NCI-H774 (cell line): ENCODE results near the gene CDC42EP3.
A peak's percentile ranks its signal among the peaks of the same experiment; 100 is the strongest.

Experiments used
- DNase-seq: peaks from one replicate; lab custom pipeline; 2025; lab: John Stamatoyannopoulos, UW

Gene CDC42EP3, protein sequence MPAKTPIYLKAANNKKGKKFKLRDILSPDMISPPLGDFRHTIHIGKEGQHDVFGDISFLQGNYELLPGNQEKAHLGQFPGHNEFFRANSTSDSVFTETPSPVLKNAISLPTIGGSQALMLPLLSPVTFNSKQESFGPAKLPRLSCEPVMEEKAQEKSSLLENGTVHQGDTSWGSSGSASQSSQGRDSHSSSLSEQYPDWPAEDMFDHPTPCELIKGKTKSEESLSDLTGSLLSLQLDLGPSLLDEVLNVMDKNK

GRCh38 chr2:37671009-37671815 lies at the start of gene CDC42EP3:
Gene CDC42EP3, minus strand, starts transcription at chr2:37671642. Its CDS starts 25,055 bp downstream, at chr2:37646587.
- peak; percentile 59 for DNase-seq

DNA sequence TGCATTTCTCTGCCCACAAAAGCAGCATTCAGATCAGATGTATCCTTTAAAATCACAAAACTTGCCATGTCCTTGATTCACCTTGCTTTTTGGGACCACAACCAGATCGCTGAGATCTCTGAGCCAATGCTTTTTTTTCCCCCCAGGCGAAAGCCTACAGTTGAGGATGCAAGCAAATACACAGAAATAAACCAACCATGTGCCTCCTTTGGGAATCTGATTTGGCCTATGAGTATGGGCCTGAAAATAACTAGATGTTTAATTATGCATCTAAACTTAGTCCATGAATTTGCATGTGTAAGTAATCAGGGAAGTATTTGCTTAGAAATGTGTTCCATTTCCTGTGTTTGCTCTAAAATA lies 49.7 kb upstream of the CDC42EP3 start:
- DNase-seq: no peak

GRCh38 chr2:37720533-37721200 lies 49.2 kb upstream of the CDC42EP3 start:
- no peak for DNase-seq

- no peak for DNase-seq
Measured at GRCh38 chr2:37718515-37719161, 47.2 kb upstream of the CDC42EP3 start.

- DNase-seq: no peak
Measured at GRCh38 chr2:37713258-37713700, 41.8 kb upstream of the CDC42EP3 start.

DNA sequence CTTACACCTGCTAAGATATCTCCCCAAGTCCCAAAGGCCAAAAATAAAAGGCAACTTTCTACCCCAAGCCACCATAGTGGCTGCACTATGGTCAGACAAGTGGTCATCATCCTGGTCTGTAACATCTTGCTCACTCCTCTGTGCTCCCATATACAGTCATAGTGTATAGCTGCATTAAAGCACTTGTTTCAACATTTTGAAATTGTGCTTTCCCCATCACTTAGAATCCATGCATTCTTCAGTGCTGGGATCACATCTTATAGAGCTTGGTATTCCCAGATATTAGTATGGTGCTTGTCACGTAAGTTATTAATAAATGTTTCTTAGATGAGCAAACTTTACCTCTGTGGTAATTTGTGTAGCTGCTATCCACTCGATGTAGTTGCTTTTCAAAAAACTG lies 40.4 kb upstream of the CDC42EP3 start:
- DNase-seq: no peak

GRCh38 chr2:37711308-37711731 lies 39.9 kb upstream of the CDC42EP3 start:
- no peak for DNase-seq

- no peak for DNase-seq
Measured at GRCh38 chr2:37709111-37709510, 37.7 kb upstream of the CDC42EP3 start.

DNA sequence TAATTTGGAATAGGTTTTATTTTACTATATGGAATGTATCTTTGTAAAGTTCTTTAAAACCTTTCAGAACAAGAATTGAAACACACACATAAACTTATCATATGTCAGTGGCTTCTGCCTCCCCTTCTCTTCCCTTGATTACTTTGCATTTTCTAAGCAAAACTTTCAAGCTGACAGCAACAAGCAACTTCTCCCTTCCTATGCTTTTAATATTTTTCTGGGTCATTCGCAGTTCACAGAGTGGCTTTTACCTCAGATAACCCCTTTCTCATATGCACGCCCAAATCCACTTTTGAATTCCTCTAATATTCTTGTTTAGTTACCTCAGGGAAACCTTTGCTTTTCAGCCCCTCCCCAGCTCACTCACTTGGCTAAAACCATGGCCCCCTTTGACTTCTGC lies 36.7 kb upstream of the CDC42EP3 start:
- no peak for DNase-seq

GRCh38 chr2:37707393-37707792 lies 36.0 kb upstream of the CDC42EP3 start:
- no peak for DNase-seq

- no peak for DNase-seq
Measured at GRCh38 chr2:37706334-37707183, 35.1 kb upstream of the CDC42EP3 start.

- no peak for DNase-seq
Measured at GRCh38 chr2:37705191-37705590, 33.7 kb upstream of the CDC42EP3 start.

GRCh38 chr2:37698931-37699481 lies 27.6 kb upstream of the CDC42EP3 start:
- no peak for DNase-seq

- no peak for DNase-seq
Measured at GRCh38 chr2:37695336-37695735, 23.9 kb upstream of the CDC42EP3 start.

DNA sequence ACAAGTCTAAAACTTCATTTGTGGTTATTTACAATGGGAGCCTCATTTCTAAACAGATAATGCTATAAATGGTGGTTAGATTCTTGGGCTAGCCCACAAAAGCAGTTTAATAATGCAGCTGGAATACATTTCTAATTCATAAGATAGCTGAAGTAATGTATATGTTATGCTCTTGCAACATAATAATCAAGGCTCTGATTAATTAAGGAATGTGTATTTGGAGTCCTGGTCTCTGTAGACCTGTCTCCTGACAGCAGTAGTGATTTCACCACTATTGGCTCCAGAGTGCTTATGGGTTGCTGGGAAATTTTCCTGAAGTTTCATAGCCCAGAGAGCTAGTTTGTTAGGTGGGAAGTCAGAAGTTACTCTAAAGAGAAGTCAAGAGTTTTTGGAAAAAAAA lies 21.3 kb upstream of the CDC42EP3 start:
- no peak for DNase-seq

DNA sequence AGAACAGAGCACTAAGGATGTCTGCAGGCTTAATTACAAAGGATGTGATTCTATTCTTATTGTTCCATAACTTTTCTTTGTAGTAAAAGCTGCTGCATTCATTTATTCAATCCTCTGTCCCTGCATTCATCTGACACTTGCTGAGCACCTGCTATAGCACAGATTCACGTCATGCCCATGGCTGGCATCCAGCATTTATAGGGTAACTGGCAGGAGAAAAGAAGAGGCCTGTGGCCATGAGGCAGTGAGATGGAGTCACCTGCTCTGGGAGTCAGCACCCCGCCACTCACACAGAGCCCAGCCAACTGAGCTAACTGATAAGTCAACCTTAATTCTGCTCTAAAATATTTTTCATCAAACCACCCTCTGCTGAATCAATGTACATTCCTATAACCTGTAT lies 18.3 kb upstream of the CDC42EP3 start:
- DNase-seq: no peak

GRCh38 chr2:37688771-37689468 lies 17.5 kb upstream of the CDC42EP3 start:
- no peak for DNase-seq

DNA sequence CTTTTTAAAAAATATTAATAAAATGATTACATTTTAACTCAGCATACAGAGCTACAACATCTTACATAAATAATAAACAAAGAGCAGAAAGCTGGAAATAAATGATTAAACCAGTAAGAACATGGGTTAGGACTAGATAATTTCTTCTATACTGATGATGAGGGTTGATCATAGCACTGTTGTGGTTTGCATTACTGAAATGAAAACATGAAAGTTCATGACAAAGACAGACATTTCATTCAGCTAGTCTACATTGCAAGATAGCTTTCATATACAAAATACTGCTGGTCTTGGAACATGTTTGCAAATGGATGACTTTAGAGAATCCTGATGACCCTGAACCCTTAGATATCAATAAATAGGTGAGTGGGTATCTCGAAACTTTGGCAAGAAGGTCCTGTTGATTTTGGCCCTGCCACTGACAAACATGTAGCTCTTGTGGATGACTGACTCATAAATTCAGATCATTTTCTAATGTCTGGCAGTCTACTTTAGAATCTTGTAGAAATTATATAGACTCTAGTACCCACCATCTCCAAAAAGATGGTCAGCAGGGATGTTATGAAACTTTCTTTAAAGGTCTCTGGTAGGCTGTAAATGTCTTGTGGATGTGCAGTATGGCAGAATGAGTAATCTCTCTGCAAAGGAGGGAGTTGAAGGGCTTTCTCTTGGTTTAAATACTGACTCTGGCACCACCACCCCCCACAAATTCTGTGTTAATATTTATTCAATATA lies 15.5 kb upstream of the CDC42EP3 start:
- DNase-seq: no peak

DNA sequence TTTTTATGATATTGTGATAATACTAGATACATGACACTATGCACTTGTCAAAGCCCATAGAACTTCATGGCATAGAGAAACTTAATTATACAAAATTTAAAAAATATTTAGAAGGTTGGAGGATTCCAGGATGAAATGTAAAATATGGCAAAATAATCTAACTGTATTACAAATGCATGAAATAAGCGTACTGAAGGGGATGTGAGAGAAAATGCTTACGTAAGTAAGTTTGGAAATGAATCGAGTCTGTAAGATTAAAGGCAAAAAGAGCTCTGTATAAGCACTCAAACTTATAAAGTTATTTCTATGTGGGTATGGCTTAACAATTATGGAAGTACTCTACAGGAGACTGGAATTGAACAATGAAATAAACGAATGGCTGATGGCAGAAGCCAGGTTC lies 13.4 kb upstream of the CDC42EP3 start:
- no peak for DNase-seq
